ENCODE data around the gene CNN3.

- no peak for TF ChIP-seq CTCF (IDR thresholded peaks at IDR 0.05)
- no peak for TF ChIP-seq POLR2A (IDR thresholded peaks at IDR 0.05)
These were observed 4.9 kb downstream of the CNN3 start for GRCh38 chr1:94921977-94922376.
